ENCODE results near the gene MST1. TPM values are rescaled to one million over a fixed set of nuclear protein-coding genes. Genes with fewer than 3 reads are reported as not detected.

The MST1 gene
- total and polyA plus RNA-seq, 2 of the 8 experiments (the other 6 are each of a cell fraction or from before 2014, with no cell fraction given): 6.2 to 9.5 TPM

DNA sequence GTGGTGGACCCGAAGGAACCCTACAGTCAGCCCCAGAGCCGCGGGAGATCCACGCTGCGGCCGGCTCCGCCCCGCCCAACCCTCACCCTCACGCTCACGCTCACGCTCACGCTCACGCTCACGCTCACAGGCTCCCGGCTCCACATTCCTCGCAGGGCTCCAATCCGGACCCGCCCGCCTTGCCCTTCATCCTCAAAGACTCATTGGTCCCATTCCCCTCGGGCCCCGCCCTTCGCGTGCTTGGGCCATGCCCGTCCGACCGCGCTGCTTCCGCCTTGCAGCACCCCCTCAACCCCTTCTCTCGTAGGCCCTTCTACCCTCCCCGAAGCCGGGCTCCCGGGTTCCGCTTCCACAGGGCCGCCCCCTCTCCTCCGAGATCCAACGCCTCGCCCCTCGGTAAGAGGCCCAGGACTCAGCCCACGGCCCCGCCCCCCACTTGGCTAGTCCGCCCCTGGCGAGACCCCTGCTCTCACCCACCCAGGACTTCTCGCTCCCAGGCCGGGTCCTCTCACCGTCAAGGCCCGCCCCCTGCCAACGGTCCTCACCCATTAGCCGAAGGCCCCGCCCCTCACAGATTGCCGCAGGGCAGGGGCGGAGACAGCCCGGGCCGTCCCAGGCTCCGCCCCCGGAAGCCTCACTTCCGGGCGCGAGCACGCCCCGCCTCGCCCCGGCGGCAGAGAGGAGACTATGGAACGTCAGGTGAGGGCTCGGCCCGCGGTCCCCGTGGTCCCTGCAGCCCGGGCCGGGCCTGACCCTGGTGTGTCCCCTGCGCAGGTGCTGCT, 15.4 kb downstream of the MST1 start, which contains the start of gene APEH (continued):
- TF ChIP-seq, protein P1, sequence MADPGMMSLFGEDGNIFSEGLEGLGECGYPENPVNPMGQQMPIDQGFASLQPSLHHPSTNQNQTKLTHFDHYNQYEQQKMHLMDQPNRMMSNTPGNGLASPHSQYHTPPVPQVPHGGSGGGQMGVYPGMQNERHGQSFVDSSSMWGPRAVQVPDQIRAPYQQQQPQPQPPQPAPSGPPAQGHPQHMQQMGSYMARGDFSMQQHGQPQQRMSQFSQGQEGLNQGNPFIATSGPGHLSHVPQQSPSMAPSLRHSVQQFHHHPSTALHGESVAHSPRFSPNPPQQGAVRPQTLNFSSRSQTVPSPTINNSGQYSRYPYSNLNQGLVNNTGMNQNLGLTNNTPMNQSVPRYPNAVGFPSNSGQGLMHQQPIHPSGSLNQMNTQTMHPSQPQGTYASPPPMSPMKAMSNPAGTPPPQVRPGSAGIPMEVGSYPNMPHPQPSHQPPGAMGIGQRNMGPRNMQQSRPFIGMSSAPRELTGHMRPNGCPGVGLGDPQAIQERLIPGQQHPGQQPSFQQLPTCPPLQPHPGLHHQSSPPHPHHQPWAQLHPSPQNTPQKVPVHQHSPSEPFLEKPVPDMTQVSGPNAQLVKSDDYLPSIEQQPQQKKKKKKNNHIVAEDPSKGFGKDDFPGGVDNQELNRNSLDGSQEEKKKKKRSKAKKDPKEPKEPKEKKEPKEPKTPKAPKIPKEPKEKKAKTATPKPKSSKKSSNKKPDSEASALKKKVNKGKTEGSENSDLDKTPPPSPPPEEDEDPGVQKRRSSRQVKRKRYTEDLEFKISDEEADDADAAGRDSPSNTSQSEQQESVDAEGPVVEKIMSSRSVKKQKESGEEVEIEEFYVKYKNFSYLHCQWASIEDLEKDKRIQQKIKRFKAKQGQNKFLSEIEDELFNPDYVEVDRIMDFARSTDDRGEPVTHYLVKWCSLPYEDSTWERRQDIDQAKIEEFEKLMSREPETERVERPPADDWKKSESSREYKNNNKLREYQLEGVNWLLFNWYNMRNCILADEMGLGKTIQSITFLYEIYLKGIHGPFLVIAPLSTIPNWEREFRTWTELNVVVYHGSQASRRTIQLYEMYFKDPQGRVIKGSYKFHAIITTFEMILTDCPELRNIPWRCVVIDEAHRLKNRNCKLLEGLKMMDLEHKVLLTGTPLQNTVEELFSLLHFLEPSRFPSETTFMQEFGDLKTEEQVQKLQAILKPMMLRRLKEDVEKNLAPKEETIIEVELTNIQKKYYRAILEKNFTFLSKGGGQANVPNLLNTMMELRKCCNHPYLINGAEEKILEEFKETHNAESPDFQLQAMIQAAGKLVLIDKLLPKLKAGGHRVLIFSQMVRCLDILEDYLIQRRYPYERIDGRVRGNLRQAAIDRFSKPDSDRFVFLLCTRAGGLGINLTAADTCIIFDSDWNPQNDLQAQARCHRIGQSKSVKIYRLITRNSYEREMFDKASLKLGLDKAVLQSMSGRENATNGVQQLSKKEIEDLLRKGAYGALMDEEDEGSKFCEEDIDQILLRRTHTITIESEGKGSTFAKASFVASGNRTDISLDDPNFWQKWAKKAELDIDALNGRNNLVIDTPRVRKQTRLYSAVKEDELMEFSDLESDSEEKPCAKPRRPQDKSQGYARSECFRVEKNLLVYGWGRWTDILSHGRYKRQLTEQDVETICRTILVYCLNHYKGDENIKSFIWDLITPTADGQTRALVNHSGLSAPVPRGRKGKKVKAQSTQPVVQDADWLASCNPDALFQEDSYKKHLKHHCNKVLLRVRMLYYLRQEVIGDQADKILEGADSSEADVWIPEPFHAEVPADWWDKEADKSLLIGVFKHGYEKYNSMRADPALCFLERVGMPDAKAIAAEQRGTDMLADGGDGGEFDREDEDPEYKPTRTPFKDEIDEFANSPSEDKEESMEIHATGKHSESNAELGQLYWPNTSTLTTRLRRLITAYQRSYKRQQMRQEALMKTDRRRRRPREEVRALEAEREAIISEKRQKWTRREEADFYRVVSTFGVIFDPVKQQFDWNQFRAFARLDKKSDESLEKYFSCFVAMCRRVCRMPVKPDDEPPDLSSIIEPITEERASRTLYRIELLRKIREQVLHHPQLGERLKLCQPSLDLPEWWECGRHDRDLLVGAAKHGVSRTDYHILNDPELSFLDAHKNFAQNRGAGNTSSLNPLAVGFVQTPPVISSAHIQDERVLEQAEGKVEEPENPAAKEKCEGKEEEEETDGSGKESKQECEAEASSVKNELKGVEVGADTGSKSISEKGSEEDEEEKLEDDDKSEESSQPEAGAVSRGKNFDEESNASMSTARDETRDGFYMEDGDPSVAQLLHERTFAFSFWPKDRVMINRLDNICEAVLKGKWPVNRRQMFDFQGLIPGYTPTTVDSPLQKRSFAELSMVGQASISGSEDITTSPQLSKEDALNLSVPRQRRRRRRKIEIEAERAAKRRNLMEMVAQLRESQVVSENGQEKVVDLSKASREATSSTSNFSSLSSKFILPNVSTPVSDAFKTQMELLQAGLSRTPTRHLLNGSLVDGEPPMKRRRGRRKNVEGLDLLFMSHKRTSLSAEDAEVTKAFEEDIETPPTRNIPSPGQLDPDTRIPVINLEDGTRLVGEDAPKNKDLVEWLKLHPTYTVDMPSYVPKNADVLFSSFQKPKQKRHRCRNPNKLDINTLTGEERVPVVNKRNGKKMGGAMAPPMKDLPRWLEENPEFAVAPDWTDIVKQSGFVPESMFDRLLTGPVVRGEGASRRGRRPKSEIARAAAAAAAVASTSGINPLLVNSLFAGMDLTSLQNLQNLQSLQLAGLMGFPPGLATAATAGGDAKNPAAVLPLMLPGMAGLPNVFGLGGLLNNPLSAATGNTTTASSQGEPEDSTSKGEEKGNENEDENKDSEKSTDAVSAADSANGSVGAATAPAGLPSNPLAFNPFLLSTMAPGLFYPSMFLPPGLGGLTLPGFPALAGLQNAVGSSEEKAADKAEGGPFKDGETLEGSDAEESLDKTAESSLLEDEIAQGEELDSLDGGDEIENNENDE (IDR thresholded peaks at IDR 0.05; ENCODE audit: insufficient replicate concordance, low read length): no peak
- TF ChIP-seq ZNF274 (IDR thresholded peaks at IDR 0.05; ENCODE audit: borderline replicate concordance, extremely low read depth, low read length): no peak
- no peak for TF ChIP-seq BCL11A (IDR thresholded peaks at IDR 0.05; ENCODE audit: low read depth in 2 of 2, low read length in 2 of 2)
- TF ChIP-seq, protein P2, sequence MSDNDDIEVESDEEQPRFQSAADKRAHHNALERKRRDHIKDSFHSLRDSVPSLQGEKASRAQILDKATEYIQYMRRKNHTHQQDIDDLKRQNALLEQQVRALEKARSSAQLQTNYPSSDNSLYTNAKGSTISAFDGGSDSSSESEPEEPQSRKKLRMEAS (IDR thresholded peaks at IDR 0.05): peak; percentile 59
- 0 out of 2 replicates have a peak, but pooled peaks have one; percentile 6 for TF ChIP-seq RBBP5 (IDR thresholded peaks at IDR 0.05; ENCODE audit: borderline replicate concordance, low read depth, low read length)
- TF ChIP-seq SIRT6 (IDR thresholded peaks at IDR 0.05; ENCODE audit: low read length): no peak
- peak; percentile 85 for TF ChIP-seq PHF8 (conservative IDR thresholded peaks at IDR 0.05; ENCODE audit: low read depth, low read length)
- TF ChIP-seq SP4 (IDR thresholded peaks at IDR 0.05; ENCODE audit: low read length): peak; percentile 84; the same call in 1 of the 2 replicates
- TF ChIP-seq RFX5 (IDR thresholded peaks at IDR 0.05; ENCODE audit: borderline replicate concordance, low read depth, low read length): no peak
- 0 out of 2 replicates have a peak, but pooled peaks have one; percentile 8 for TF ChIP-seq SRF (IDR thresholded peaks at IDR 0.05; ENCODE audit: low read depth, low read length)
